ENCODE data around the gene EGFL8.
"Not testable (repeated sequence)": the region's sequence is repeated elsewhere in the genome, so short reads cannot be mapped to it uniquely, and the experiment has no call there.

- not testable (repeated sequence) for TF ChIP-seq POLR2A (IDR thresholded peaks at IDR 0.05; ENCODE audit: control extremely low read depth in 1 of 2, low read depth in 2 of 2, low read length in 2 of 2); YY1 (IDR thresholded peaks at IDR 0.05; ENCODE audit: low read depth, low read length); SP1 (IDR thresholded peaks at IDR 0.05; ENCODE audit: low read depth, low read length); CEBPB (IDR thresholded peaks at IDR 0.05; ENCODE audit: low read depth, low read length); CTCF (IDR thresholded peaks at IDR 0.05; ENCODE audit: control extremely low read depth in 1 of 3, insufficient read depth in 1 of 3, low read depth in 1 of 3, low read length in 3 of 3); E2F6 (IDR thresholded peaks at IDR 0.05); HDAC2 (IDR thresholded peaks at IDR 0.05; ENCODE audit: borderline replicate concordance in 1 of 2, low read depth in 2 of 2, low read length in 2 of 2); MAFK (IDR thresholded peaks at IDR 0.05; ENCODE audit: low read depth, low read length)
Observed at GRCh38 chr6:32185681-32186131, 21.3 kb downstream of the EGFL8 start.

Data from H1 (cell line).